Measurements from ENCODE around the gene UBE2D4. TPM values are rescaled to one million over a fixed set of nuclear protein-coding genes. Genes with fewer than 3 reads are reported as not detected.

The UBE2D4 gene
- total and polyA plus RNA-seq, 9 of the 15 experiments (the other 6 are each of a cell fraction or from before 2014, with no cell fraction given): 3.3 to 16.2 (median 7.5) TPM

- peak; percentile 67 for TF ChIP-seq HNRNPLL (IDR thresholded peaks at IDR 0.05; ENCODE audit: low read depth, low read length, poor library complexity, severe bottlenecking)
- 0 out of 2 replicates have a peak, but pooled peaks have one; percentile 26 for TF ChIP-seq THAP12 (CRISPR knock-in tag; IDR thresholded peaks at IDR 0.05)
- 0 out of 2 replicates have a peak, but pooled peaks have one; percentile 32 for TF ChIP-seq ERF (CRISPR knock-in tag; IDR thresholded peaks at IDR 0.05)
- TF ChIP-seq MAFK (IDR thresholded peaks at IDR 0.05; ENCODE audit: low read length): no peak
- TF ChIP-seq FOSL1 (tag; conservative IDR thresholded peaks at IDR 0.05): 0 out of 2 replicates have a peak, but pooled peaks have one; percentile 5
- no peak for TF ChIP-seq ARID3B (CRISPR knock-in tag; IDR thresholded peaks at IDR 0.05; ENCODE audit: borderline replicate concordance)
- peak; percentile 38; the same call in 1 of the 2 replicates for TF ChIP-seq SMAD4 (CRISPR knock-in tag; conservative IDR thresholded peaks at IDR 0.05)
- peak; percentile 85 for TF ChIP-seq ZFX (CRISPR knock-in tag; IDR thresholded peaks at IDR 0.05)
- TF ChIP-seq CCNT2 (IDR thresholded peaks at IDR 0.05; ENCODE audit: borderline replicate concordance, extremely low read depth, insufficient read length, low read depth, low read length): peak; percentile 57
- TF ChIP-seq YY1 (IDR thresholded peaks at IDR 0.05; ENCODE audit: borderline replicate concordance in 1 of 3, control insufficient read depth in 1 of 3, extremely low read depth in 1 of 3, insufficient read depth in 3 of 3, insufficient read length in 1 of 3, insufficient replicate concordance in 2 of 3, low read depth in 1 of 3, low read length in 2 of 3): peak; percentile 48 to 84 (median 78)
- peak; percentile 78 for TF ChIP-seq RBFOX2 (IDR thresholded peaks at IDR 0.05; ENCODE audit: low read depth, low read length)
- TF ChIP-seq C11orf30 (IDR thresholded peaks at IDR 0.05; ENCODE audit: low read depth): no peak
- peak; percentile 68; the same call in 1 of the 2 replicates for TF ChIP-seq RB1 (IDR thresholded peaks at IDR 0.05; ENCODE audit: low read depth)
Measured at GRCh38 chr7:43906331-43907010, 19.8 kb upstream of the UBE2D4 start, which contains the start of gene URGCP (continued).
